OCI-LY1 (cell line): Measurements from ENCODE around the gene OBSL1.

ENCODE experiments used
- H2AFZ ChIP-seq: fragments of 200-600 bp; sonication (generic), shearing (Covaris generic); 2 replicates; pipeline ENCODE4 v1.6.0; 2014; ENCODE audit warnings: antibody characterized with exemption, mild to moderate bottlenecking, low read length
- H3F3A ChIP-seq: fragments of 200-600 bp; sonication (generic), shearing (Covaris generic); 2 replicates; pipeline ENCODE4 v1.6.0; 2014; ENCODE audit warnings: mild to moderate bottlenecking, antibody characterized with exemption, low read length, moderate library complexity; ENCODE audit not compliant: insufficient read depth
- H3K27ac ChIP-seq: fragments of 200-600 bp; sonication (generic); 2 replicates; pipeline ENCODE4 v1.5.1; 2014; ENCODE audit warnings: low read length, mixed run types, mild to moderate bottlenecking, low read depth; ENCODE audit not compliant: poor library complexity, severe bottlenecking
- H3K27me3 ChIP-seq: fragments of 200-600 bp; sonication (generic); 2 replicates; pipeline ENCODE4 v1.6.0; 2014; ENCODE audit warnings: antibody characterized with exemption, mild to moderate bottlenecking, low read length, moderate library complexity; ENCODE audit not compliant: insufficient read depth
- H3K36me3 ChIP-seq: fragments of 200-600 bp; sonication (generic); 2 replicates; pipeline ENCODE4 v1.6.1; 2014; ENCODE audit warnings: mild to moderate bottlenecking, antibody characterized with exemption, low read length, moderate library complexity, mixed read lengths; ENCODE audit not compliant: insufficient read depth
- H3K4me1 ChIP-seq: fragments of 200-600 bp; sonication (generic); 2 replicates; pipeline ENCODE4 v1.5.1; 2014; ENCODE audit warnings: mild to moderate bottlenecking, low read length, moderate library complexity; ENCODE audit not compliant: insufficient read depth, severe bottlenecking
- H3K4me2 ChIP-seq: fragments of 200-600 bp; sonication (generic), shearing (Covaris generic); 2 replicates; pipeline ENCODE4 v1.6.1; 2014; ENCODE audit warnings: low read length
- H3K4me3 ChIP-seq: fragments of 200-600 bp; sonication (generic); 2 replicates; pipeline ENCODE4 v1.5.1; 2014; ENCODE audit warnings: low read length, low read depth, mild to moderate bottlenecking, mixed read lengths; ENCODE audit not compliant: poor library complexity, severe bottlenecking
- H3K79me2 ChIP-seq: fragments of 200-600 bp; shearing (Covaris generic); 2 replicates; pipeline ENCODE4 v1.6.1; 2016; ENCODE audit warnings: mixed run types, low read length, mixed read lengths; ENCODE audit not compliant: insufficient read depth
- H3K9ac ChIP-seq: fragments of 200-600 bp; sonication (generic), shearing (Covaris generic); 2 replicates; pipeline ENCODE4 v1.6.1; 2014; ENCODE audit warnings: mild to moderate bottlenecking, low read length, mixed read lengths
- H3K9me2 ChIP-seq: fragments of 200-600 bp; sonication (generic), shearing (Covaris generic); 2 replicates; pipeline ENCODE4 v1.6.1; 2014; ENCODE audit warnings: low read depth, mild to moderate bottlenecking, low read length, mixed read lengths
- H3K9me3 ChIP-seq: fragments of 200-600 bp; shearing (Covaris generic); 2 replicates; pipeline ENCODE4 v1.6.1; 2014; ENCODE audit warnings: low read length, mixed read lengths
- H4K20me1 ChIP-seq: fragments of 200-600 bp; sonication (generic), shearing (Covaris generic); 2 replicates; pipeline ENCODE4 v1.6.0; 2016; ENCODE audit warnings: mild to moderate bottlenecking, low read length; ENCODE audit not compliant: insufficient read depth
- EZH2 ChIP-seq: fragments of 200-600 bp; sonication (generic), shearing (Covaris generic); IDR thresholded peaks from 2 replicates; pipeline ENCODE4 v1.8.0; 2017; ENCODE audit warnings: borderline replicate concordance, mixed run types, mild to moderate bottlenecking, antibody characterized with exemption, low read length, moderate library complexity, mixed read lengths
- TF ChIP-seq, protein P1 (sequence below): fragments of 200-600 bp; sonication (generic), shearing (Covaris generic); IDR thresholded peaks from 2 replicates; pipeline ENCODE4 v1.5.1; 2017; ENCODE audit warnings: mild to moderate bottlenecking, antibody characterized with exemption, low read length, moderate library complexity, mixed read lengths

Gene OBSL1

DNA sequence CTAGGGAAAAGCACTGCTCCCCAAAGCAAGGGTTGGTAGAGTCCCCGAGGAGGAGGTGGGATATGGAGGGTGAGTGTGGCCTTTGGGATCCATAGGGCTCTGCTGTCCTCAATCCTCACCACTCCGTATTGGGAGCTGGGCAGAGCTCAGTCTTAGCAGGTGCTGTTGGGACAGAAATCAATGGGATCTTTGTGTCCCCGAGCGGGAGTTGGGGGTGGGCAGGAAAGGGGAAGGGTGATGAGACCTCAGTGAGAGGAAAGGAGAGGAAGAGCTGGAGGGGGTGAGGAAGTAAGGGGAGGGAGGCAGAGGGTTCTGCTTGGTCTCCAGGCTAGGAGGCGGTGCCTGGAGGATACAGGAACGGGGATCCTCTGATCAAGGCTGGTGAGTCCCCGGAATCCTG lies 54.5 kb downstream of the OBSL1 start:
- Histone ChIP-seq H3F3A (no peaks in the 10 kb centered on the region), H4K20me1 (no peaks in the 10 kb centered on the region), H3K9me3 (no peaks in the 10 kb centered on the region), H3K9me2 (no peaks in the 10 kb centered on the region), H3K27me3 (peaks cover 7% of the 10 kb centered on the region; the same call in 1 of the 2 replicates), H2AFZ (no peak overlapping the region), H3K4me1 (no peaks in the 10 kb centered on the region), H3K79me2 (no peaks in the 10 kb centered on the region), H3K9ac (no peak overlapping the region), H3K27ac (no peak overlapping the region), H3K4me3 (no peak overlapping the region), H3K4me2 (no peak overlapping the region), H3K36me3 (no peaks in the 10 kb centered on the region)
- no peak for TF ChIP-seq EZH2
- TF ChIP-seq, protein P1, sequence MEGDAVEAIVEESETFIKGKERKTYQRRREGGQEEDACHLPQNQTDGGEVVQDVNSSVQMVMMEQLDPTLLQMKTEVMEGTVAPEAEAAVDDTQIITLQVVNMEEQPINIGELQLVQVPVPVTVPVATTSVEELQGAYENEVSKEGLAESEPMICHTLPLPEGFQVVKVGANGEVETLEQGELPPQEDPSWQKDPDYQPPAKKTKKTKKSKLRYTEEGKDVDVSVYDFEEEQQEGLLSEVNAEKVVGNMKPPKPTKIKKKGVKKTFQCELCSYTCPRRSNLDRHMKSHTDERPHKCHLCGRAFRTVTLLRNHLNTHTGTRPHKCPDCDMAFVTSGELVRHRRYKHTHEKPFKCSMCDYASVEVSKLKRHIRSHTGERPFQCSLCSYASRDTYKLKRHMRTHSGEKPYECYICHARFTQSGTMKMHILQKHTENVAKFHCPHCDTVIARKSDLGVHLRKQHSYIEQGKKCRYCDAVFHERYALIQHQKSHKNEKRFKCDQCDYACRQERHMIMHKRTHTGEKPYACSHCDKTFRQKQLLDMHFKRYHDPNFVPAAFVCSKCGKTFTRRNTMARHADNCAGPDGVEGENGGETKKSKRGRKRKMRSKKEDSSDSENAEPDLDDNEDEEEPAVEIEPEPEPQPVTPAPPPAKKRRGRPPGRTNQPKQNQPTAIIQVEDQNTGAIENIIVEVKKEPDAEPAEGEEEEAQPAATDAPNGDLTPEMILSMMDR = no peak

DNA sequence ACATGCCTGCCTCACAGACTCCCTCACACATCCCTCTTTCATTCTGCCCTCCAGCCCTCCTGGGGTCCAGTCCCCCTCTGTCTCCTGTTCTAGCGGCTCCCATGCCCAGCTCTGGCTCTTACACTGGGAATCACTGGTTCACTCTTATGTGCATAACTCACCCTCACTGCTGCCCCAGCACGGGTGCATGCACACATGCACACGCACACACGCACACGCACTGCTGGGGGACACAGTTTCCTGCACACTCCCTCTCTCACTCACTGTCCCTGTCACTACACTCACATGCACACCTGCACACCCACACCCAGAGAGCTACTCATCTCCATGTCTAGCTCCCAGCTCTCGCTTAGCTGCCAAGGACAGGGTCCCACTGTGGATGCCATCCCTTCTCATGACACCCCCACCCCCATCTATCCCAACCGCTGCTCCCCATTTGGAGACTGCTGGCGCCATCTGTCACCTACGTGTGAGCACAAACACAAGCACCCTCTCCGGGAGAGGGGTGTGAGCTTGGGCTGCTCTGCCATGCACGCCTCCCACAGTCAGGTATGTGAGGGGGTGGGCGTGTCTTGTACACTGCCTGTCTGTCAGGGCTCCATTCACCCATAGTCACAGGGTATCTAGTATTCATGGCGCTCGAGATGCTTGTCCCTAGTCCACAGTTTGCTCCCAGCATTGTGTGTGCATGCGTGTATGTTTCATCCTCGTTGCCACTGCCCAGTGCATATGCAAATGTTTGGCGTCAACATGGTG lies 55.3 kb downstream of the OBSL1 start:
- H3K36me3 ChIP-seq = no peaks in the 10 kb centered on the region
- H4K20me1 ChIP-seq = no peaks in the 10 kb centered on the region
- H3K4me3 ChIP-seq = no peak overlapping the region
- peaks cover 7% of the 10 kb centered on the region; the same call in 1 of the 2 replicates for H3K27me3 ChIP-seq
- H3K27ac ChIP-seq = no peak overlapping the region
- H3K9ac ChIP-seq = no peak overlapping the region
- H3K79me2 ChIP-seq = no peaks in the 10 kb centered on the region
- H3K9me2 ChIP-seq = no peaks in the 10 kb centered on the region
- TF ChIP-seq EZH2 = no peak
- TF ChIP-seq, protein P1 = no peak
- H3K4me1 ChIP-seq = no peaks in the 10 kb centered on the region
- no peaks in the 10 kb centered on the region for H3F3A ChIP-seq
- no peak overlapping the region for H2AFZ ChIP-seq
- no peak overlapping the region for H3K4me2 ChIP-seq
- no peaks in the 10 kb centered on the region for H3K9me3 ChIP-seq

DNA sequence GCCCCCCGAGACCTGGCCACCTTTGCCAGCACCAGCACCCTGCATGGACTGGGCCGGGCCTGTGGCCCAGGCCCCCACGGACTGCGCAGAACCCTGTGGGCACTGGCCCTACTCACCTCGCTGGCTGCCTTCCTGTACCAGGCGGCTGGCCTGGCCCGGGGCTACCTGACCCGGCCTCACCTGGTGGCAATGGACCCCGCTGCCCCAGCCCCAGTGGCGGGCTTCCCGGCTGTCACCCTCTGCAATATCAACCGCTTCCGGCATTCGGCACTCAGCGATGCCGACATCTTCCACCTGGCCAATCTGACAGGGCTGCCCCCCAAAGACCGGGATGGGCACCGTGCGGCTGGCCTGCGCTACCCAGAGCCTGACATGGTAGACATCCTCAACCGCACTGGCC lies 56.5 kb downstream of the OBSL1 start:
- no peaks in the 10 kb centered on the region for H3K9me3 ChIP-seq
- no peaks in the 10 kb centered on the region for H3K9me2 ChIP-seq
- H3K4me2 ChIP-seq = no peak overlapping the region
- no peak overlapping the region for H2AFZ ChIP-seq
- no peak for TF ChIP-seq EZH2
- TF ChIP-seq, protein P1 = no peak
- H3K4me3 ChIP-seq = no peak overlapping the region
- H3F3A ChIP-seq = no peaks in the 10 kb centered on the region
- H3K4me1 ChIP-seq = no peaks in the 10 kb centered on the region
- no peak overlapping the region for H3K27ac ChIP-seq
- no peak overlapping the region for H3K9ac ChIP-seq
- H3K27me3 ChIP-seq = peaks cover 7% of the 10 kb centered on the region; the same call in 1 of the 2 replicates
- no peaks in the 10 kb centered on the region for H3K79me2 ChIP-seq
- no peaks in the 10 kb centered on the region for H3K36me3 ChIP-seq
- no peaks in the 10 kb centered on the region for H4K20me1 ChIP-seq
